A673 (cell line): Measurements from ENCODE around the gene OXCT1.

ENCODE experiments used
- EZH2 ChIP-seq: fragments of 200-600 bp; sonication (generic); IDR thresholded peaks from 2 replicates; pipeline ENCODE4 v1.6.1; 2017; ENCODE audit warnings: borderline replicate concordance, low read depth, mild to moderate bottlenecking, mixed read lengths, antibody characterized with exemption, low read length; ENCODE audit not compliant: poor library complexity, severe bottlenecking
- TF ChIP-seq, protein P1 (sequence below): fragments of 300-800, 200-600 bp; sonication (generic); conservative IDR thresholded peaks from 2 replicates; pipeline ENCODE4 v1.5.1; 2017; ENCODE audit warnings: low read depth, mild to moderate bottlenecking, antibody characterized with exemption, low read length, moderate library complexity, mixed read lengths

DNA sequence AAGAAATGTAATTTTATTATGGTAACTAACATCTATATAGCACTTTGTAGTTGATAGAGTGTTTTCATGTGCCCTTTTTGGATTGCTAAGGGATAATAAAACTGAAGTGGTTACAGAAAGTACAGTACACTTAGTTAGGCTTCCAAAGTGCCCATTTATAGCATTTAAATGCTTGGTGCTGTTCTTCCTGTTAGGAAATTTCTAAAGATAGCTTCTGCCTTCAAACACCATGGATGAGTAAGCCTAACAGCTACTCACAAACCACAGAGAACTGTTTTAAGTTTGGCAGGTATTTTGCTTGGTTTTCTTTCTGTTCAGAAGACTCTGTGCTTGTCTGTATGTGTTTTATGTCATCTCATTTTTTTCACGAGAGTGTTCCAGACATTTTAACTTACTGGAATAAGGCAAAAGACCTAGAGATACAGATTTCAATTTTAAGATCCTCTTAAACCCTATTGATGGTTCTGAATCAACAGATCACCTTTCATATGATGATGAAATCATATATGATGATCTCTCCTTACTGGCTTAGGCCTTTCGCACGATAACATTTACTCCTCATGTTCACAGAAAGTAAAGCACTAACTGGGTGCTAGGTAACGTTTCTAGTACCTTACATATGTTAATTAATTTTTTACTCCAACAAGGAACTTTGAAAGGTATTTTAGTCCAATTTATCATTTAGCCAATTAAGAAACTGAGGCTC lies 38.3 kb upstream of the OXCT1 start:
- TF ChIP-seq, protein P1, sequence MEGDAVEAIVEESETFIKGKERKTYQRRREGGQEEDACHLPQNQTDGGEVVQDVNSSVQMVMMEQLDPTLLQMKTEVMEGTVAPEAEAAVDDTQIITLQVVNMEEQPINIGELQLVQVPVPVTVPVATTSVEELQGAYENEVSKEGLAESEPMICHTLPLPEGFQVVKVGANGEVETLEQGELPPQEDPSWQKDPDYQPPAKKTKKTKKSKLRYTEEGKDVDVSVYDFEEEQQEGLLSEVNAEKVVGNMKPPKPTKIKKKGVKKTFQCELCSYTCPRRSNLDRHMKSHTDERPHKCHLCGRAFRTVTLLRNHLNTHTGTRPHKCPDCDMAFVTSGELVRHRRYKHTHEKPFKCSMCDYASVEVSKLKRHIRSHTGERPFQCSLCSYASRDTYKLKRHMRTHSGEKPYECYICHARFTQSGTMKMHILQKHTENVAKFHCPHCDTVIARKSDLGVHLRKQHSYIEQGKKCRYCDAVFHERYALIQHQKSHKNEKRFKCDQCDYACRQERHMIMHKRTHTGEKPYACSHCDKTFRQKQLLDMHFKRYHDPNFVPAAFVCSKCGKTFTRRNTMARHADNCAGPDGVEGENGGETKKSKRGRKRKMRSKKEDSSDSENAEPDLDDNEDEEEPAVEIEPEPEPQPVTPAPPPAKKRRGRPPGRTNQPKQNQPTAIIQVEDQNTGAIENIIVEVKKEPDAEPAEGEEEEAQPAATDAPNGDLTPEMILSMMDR: no peak
- TF ChIP-seq EZH2: no peak
